Measurements from ENCODE around the gene COL1A2. TPM values are rescaled to one million over a fixed set of nuclear protein-coding genes. Genes with fewer than 3 reads are reported as not detected.

COL1A2 gene
- total RNA-seq, 1 donor from 2014 or later, result 12,302 TPM

DNA sequence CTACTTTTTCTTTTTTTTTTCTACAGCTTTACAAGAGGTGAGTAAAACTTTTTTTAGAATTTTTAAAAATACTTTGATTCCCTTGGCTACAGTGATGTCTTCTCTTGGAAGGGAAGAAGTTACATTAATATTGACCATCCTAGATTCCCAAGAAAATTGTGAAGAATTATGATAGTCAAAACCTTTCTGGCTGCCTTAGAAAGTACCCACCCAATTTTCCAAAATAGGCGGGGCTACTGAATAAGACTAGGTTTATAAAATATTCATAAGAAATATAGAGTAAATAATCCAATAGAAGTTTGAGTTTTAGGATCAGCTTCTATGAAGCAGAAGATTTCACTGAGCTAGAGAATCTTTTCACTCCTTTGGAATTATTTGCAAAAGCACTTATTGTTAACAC is 3.0 kb downstream of the COL1A2 start:
- H3K4me3 Mint-ChIP-seq (ENCODE audit: unreplicated experiment), result peak overlapping the region; percentile 98
- TF ChIP-seq, protein P1, sequence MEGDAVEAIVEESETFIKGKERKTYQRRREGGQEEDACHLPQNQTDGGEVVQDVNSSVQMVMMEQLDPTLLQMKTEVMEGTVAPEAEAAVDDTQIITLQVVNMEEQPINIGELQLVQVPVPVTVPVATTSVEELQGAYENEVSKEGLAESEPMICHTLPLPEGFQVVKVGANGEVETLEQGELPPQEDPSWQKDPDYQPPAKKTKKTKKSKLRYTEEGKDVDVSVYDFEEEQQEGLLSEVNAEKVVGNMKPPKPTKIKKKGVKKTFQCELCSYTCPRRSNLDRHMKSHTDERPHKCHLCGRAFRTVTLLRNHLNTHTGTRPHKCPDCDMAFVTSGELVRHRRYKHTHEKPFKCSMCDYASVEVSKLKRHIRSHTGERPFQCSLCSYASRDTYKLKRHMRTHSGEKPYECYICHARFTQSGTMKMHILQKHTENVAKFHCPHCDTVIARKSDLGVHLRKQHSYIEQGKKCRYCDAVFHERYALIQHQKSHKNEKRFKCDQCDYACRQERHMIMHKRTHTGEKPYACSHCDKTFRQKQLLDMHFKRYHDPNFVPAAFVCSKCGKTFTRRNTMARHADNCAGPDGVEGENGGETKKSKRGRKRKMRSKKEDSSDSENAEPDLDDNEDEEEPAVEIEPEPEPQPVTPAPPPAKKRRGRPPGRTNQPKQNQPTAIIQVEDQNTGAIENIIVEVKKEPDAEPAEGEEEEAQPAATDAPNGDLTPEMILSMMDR (IDR thresholded peaks at IDR 0.05), result no peak
- no peaks in the 10 kb centered on the region for H3K27me3 Mint-ChIP-seq (ENCODE audit: low read depth)
- peak overlapping the region; percentile 100 for H3K27ac Mint-ChIP-seq (ENCODE audit: unreplicated experiment)
- peaks cover 60% of the 10 kb centered on the region for H3K36me3 Mint-ChIP-seq (ENCODE audit: low read depth)
- DNase-seq (ENCODE audit: low spot score), result no peak
- no peaks in the 10 kb centered on the region for H3K9me3 Mint-ChIP-seq (ENCODE audit: low read depth)
- H3K4me1 Mint-ChIP-seq (ENCODE audit: low read depth), result peaks cover 43% of the 10 kb centered on the region

DNA sequence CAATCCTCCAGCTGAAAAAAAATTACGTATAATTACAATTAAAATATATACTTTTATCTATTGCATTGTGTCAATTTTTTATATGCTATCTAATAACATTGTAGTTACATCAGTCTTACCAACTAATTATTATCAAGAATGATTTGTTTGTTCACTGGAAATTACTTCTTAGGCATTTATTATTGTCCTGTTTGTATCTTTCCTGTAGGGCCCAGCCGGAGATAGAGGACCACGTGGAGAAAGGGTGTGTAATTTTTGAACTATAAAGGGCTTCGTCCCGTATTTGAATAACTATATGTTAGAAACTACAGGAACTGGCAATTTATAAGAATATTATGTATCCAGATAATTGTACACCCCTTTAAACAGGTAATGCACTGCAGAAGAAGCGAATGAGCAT is 4.1 kb downstream of the COL1A2 start:
- Mint-ChIP-seq H3K4me3 (ENCODE audit: unreplicated experiment) (peak overlapping the region; percentile 98), H3K36me3 (ENCODE audit: low read depth) (peaks cover 68% of the 10 kb centered on the region), H3K27me3 (ENCODE audit: low read depth) (no peaks in the 10 kb centered on the region), H3K27ac (ENCODE audit: unreplicated experiment) (peak overlapping the region; percentile 100), H3K9me3 (ENCODE audit: low read depth) (no peaks in the 10 kb centered on the region), H3K4me1 (ENCODE audit: low read depth) (peaks cover 41% of the 10 kb centered on the region)
- DNase-seq (ENCODE audit: low spot score), result no peak
- TF ChIP-seq, protein P1 (IDR thresholded peaks at IDR 0.05), result no peak

DNA sequence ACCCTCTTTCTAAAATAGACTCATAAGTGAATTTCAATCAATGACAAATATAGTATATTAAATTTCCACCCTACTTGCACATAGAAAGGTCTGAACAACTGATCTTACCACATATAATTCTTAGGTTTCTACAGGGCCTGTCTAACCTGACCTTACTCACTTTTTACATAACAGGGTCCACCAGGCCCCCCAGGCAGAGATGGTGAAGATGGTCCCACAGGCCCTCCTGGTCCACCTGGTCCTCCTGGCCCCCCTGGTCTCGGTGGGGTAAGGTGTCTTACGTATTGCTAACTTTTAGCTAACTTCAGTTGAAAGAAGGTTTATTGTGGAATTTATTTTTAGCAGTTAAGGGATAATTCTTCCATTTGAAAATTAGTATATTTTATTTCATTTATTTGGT is 5.3 kb downstream of the COL1A2 start:
- peaks cover 50% of the 10 kb centered on the region for H3K4me1 Mint-ChIP-seq (ENCODE audit: low read depth)
- H3K36me3 Mint-ChIP-seq (ENCODE audit: low read depth), result peaks cover 76% of the 10 kb centered on the region
- TF ChIP-seq, protein P1 (IDR thresholded peaks at IDR 0.05), result no peak
- no peaks in the 10 kb centered on the region for H3K27me3 Mint-ChIP-seq (ENCODE audit: low read depth)
- peak overlapping the region; percentile 100 for H3K27ac Mint-ChIP-seq (ENCODE audit: unreplicated experiment)
- peak overlapping the region; percentile 98 for H3K4me3 Mint-ChIP-seq (ENCODE audit: unreplicated experiment)
- no peak for DNase-seq (ENCODE audit: low spot score)
- no peaks in the 10 kb centered on the region for H3K9me3 Mint-ChIP-seq (ENCODE audit: low read depth)

DNA sequence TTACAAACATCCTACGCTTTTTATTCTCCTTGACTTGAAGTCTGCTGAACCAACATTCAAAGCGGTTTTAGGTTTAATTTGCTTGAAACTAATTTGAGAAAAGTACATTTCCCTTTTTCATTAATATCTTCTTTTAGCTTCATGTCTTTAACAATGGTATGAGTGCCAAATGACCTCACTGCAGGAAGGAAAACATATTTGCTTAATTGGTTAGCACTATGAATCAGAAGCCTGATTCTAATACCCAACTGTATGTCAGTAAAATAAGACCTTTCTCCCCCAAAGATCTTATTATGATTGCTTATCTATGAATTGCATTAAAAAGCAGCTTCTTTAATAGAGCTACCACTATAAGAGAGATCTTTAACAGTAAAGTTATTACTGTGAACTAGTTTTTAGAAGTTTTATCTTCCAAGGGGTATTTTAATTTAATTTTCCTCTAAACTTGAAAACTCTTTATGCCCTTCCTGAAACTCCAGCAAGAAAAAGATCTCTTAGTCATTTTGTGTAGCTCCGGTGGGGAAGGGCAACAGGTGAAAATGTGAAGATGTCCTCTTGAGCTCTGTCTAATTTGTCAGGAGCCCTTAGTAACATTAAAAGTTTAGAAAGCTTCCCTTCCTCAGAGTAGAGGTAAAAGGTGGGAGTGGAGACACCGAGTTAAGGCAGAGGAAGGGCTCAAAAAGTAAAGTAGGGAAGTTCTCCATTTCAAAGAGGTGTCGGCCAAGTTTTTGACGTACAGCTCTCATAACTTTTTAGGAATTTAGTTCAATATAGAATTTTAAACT is 6.1 kb downstream of the COL1A2 start:
- Mint-ChIP-seq H3K4me3 (ENCODE audit: unreplicated experiment) (peak overlapping the region; percentile 98), H3K9me3 (ENCODE audit: low read depth) (no peaks in the 10 kb centered on the region), H3K27ac (ENCODE audit: unreplicated experiment) (peak overlapping the region; percentile 100), H3K27me3 (ENCODE audit: low read depth) (no peaks in the 10 kb centered on the region), H3K36me3 (ENCODE audit: low read depth) (peaks cover 77% of the 10 kb centered on the region), H3K4me1 (ENCODE audit: low read depth) (peaks cover 58% of the 10 kb centered on the region)
- TF ChIP-seq, protein P1 (IDR thresholded peaks at IDR 0.05), result no peak
- no peak for DNase-seq (ENCODE audit: low spot score)

DNA sequence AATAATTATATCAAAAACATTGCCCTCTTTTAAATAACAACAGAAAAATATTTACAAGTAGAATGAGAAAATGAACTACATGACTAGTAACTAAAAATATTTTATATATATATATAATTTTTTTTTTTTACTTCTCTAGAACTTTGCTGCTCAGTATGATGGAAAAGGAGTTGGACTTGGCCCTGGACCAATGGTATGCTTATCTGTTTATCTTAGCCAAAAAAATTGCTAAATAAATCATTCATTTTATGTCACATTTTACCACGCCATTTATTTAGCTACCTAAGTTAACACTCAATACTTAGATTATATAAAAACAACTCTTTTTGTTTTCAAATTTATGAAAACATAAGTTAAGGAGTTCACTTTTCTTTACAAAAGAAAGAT is 6.7 kb downstream of the COL1A2 start:
- Mint-ChIP-seq H3K9me3 (ENCODE audit: low read depth) (no peaks in the 10 kb centered on the region), H3K27me3 (ENCODE audit: low read depth) (no peaks in the 10 kb centered on the region), H3K4me3 (ENCODE audit: unreplicated experiment) (peak overlapping the region; percentile 98), H3K4me1 (ENCODE audit: low read depth) (peaks cover 64% of the 10 kb centered on the region), H3K27ac (ENCODE audit: unreplicated experiment) (peak overlapping the region; percentile 100), H3K36me3 (ENCODE audit: low read depth) (peaks cover 73% of the 10 kb centered on the region)
- TF ChIP-seq, protein P1 (IDR thresholded peaks at IDR 0.05), result no peak
- no peak for DNase-seq (ENCODE audit: low spot score)
